Adrenal gland (tissue), 12 donors: Measurements from ENCODE around the gene TM7SF3. TPM values are rescaled to one million over a fixed set of nuclear protein-coding genes. Genes with fewer than 3 reads are reported as not detected.
"Not testable (repeated sequence)": the region's sequence is repeated elsewhere in the genome, so short reads cannot be mapped to it uniquely, and the experiment has no call there.

ENCODE experiments used
- DNase-seq, 7 donors: peaks; one replicate each; pipeline ENCODE4 v3.0.0-alpha.2; 2019 to 2020
- H3K27ac ChIP-seq, 5 donors: fragments of 200-600 bp; sonication (generic) in 4 of 5; 1 replicate in 3 of 5; 2 replicates in 2 of 5; pipeline versions ENCODE4 v1.5.1 to v1.8.0; 2016 to 2020; ENCODE audit warnings: mild to moderate bottlenecking in 1 of 5
- H3K27me3 ChIP-seq: fragments of 200-600 bp; 2 replicates; pipeline ENCODE4 v1.8.0; 2021
- H3K36me3 ChIP-seq, 2 donors: fragments of 200-600 bp; replicated peaks in 1 of 2; 1 replicate in 1 of 2; 2 replicates in 1 of 2; pipeline versions ENCODE4 v1.5.1 to v1.8.0; 2018 to 2022
- H3K4me1 ChIP-seq, 2 donors: fragments of 200-600 bp; replicated peaks in 1 of 2; 1 replicate in 1 of 2; 2 replicates in 1 of 2; pipeline versions ENCODE4 v1.5.1 to v1.8.0; 2018 to 2021
- H3K4me3 ChIP-seq, 4 donors: fragments of 200-600 bp; sonication (generic) in 3 of 4; one replicate each; pipeline ENCODE4 v1.5.1; 2016 to 2018
- H3K9me3 ChIP-seq, 3 donors: fragments of 200-600 bp; sonication (generic) in 1 of 3; replicated peaks in 1 of 3; 1 replicate in 2 of 3; 2 replicates in 1 of 3; pipeline versions ENCODE4 v1.5.1 to v1.8.0; 2016 to 2021
- POLR2A ChIP-seq, 2 donors: fragments of 450-650 bp; IDR thresholded peaks; one replicate each; pipeline ENCODE4 v1.6.1; 2017; ENCODE audit warnings: antibody characterized with exemption in 2 of 2, mild to moderate bottlenecking in 2 of 2, moderate library complexity in 1 of 2
- WGBS, 4 donors: extraction: QIAGEN DNeasy Blood & Tissue Kit in 2 of 4; methylation state at CpG; one replicate each; pipeline versions ENCODE4 v1.1.5 to v1.1.7; 2013 to 2017; 5-methylcytosine and 5-hydroxymethylcytosine counted together
- intact Hi-C, 2 donors: fragments of 100-400 bp; cut with DNase I; formaldehyde crosslinking; loops; one replicate each; pipeline versions ENCODE4 v1.14.1 to v1.15.0; 2022 to 2023
- polyA plus RNA-seq, 3 donors: library from polyadenylated mRNA; stranded (reverse); fragments of 200-250 nt in 2 of 3; fragments of 350-450 nt in 1 of 3; fragmentation: Illumina TruSeq in 1 of 3; extraction: RNeasy Lipid Tissue Mini Kit (QIAGEN cat#74804) in 1 of 3; gene quantifications; one replicate each; pipeline ENCODE4 v1.2.3, GENCODE V29; 2013 to 2014
- total RNA-seq, 9 donors: library from RNA; depleted of rRNA in 4 of 9; stranded (reverse); fragments of >200 nt in 4 of 9; fragments of 120-200 nt in 1 of 9; fragmentation: NEBNext Ultra II Directional in 1 of 9; extraction: Animal tissue kit (Norgen Biotek cat#: 25700) in 1 of 9; gene quantifications; one replicate each; pipeline versions ENCODE4 v1.1.0 to v1.2.4, GENCODE V29; 2013 to 2023
- TF ChIP-seq, protein P1 (sequence below), 6 experiments: fragments of 450-650 bp in 4 of 6; fragments of 200-600 bp in 2 of 6; sonication (generic) in 1 of 6; IDR thresholded peaks; 1 replicate in 5 of 6; 2 replicates in 1 of 6; pipeline versions ENCODE4 v1.5.1 to v1.8.0; 2016 to 2021; ENCODE audit warnings: antibody characterized with exemption in 6 of 6, mild to moderate bottlenecking in 2 of 6, moderate library complexity in 1 of 6
- donor health status: healthy with polysubstance abuse.
- donor health status: Bipolar disorder and iron deficiency.
- donor health status: DM: yes; HTN: yes; CAD: no.
- donor health status: DM: no; HTN: no; CAD: no.
- donor health status: DM: no; HTN: no; CAD: no.
- donor health status: DM: yes; HTN: yes; CAD: no.

Gene TM7SF3
- total and polyA plus RNA-seq, 12 donors: 12.3 to 197 (median 68.1) TPM

DNA sequence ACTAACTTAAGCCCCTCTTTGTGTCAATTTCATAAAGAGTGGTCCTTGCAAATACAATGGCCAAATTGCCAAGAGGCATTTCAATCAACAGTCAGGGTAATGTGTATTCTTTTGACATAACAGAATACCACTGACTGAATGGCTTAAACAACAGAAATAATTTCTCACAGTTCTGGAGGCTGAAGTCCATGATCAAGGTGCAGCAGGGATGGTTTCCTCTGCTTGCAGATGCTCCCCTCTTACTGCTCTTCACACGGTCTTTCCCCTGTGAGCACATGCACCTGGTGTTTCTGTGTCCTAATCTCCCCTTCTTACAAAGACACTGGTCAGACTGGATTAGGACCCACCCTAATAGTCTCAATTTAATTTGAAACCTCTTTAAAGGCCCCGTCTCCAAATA is 44.0 kb downstream of the TM7SF3 start:
- peaks cover 0 to 32% of the 10 kb centered on the region in 2 donors for H3K36me3 ChIP-seq

GRCh38 chr12:26966842-26967241 is 47.3 kb downstream of the TM7SF3 start:
- DNase-seq: no peak
- intact Hi-C loops: no loop called here
- Histone ChIP-seq H3K27me3 (no peaks in the 10 kb centered on the region), H3K9me3 (no peaks in the 10 kb centered on the region), H3K36me3 (peaks cover 0 to 36% of the 10 kb centered on the region in 2 donors), H3K4me3 (no peak overlapping the region), H3K27ac (no peak overlapping the region), H3K4me1 (no peaks in the 10 kb centered on the region)
- WGBS, 4 donors: 86 to 96% (median 91%) methylated on average over 3 of the region's 3 CpGs
- TF ChIP-seq, protein P1, sequence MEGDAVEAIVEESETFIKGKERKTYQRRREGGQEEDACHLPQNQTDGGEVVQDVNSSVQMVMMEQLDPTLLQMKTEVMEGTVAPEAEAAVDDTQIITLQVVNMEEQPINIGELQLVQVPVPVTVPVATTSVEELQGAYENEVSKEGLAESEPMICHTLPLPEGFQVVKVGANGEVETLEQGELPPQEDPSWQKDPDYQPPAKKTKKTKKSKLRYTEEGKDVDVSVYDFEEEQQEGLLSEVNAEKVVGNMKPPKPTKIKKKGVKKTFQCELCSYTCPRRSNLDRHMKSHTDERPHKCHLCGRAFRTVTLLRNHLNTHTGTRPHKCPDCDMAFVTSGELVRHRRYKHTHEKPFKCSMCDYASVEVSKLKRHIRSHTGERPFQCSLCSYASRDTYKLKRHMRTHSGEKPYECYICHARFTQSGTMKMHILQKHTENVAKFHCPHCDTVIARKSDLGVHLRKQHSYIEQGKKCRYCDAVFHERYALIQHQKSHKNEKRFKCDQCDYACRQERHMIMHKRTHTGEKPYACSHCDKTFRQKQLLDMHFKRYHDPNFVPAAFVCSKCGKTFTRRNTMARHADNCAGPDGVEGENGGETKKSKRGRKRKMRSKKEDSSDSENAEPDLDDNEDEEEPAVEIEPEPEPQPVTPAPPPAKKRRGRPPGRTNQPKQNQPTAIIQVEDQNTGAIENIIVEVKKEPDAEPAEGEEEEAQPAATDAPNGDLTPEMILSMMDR (IDR thresholded peaks at IDR 0.05): no peak
- no peak for TF ChIP-seq POLR2A (IDR thresholded peaks at IDR 0.05)

More for the DNA sequence above, 44.0 kb downstream of the TM7SF3 start:
- intact Hi-C loops: no loop called here
- Histone ChIP-seq H3K4me1 (no peaks in the 10 kb centered on the region), H3K27me3 (no peaks in the 10 kb centered on the region), H3K9me3 (no peaks in the 10 kb centered on the region), H3K27ac (no peak overlapping the region), H3K4me3 (no peak overlapping the region)
- WGBS, 4 donors: 98 to 100% (median 99%) methylated on average over 2 of the region's 2 CpGs
- no peak for DNase-seq
- TF ChIP-seq POLR2A (IDR thresholded peaks at IDR 0.05): no peak
- TF ChIP-seq, protein P1 (IDR thresholded peaks at IDR 0.05): no peak

GRCh38 chr12:26963413-26963812 is 50.8 kb downstream of the TM7SF3 start:
- WGBS, 4 donors: 80 to 100% (median 95%) methylated on average over 1 of the region's 1 CpG
- H3K9me3 ChIP-seq: no peaks in the 10 kb centered on the region
- H3K27me3 ChIP-seq: no peaks in the 10 kb centered on the region
- peaks cover 0 to 50% of the 10 kb centered on the region in 2 donors for H3K36me3 ChIP-seq
- intact Hi-C loops: no loop called here
- no peak overlapping the region for H3K27ac ChIP-seq
- H3K4me1 ChIP-seq: no peaks in the 10 kb centered on the region
- no peak for DNase-seq
- TF ChIP-seq, protein P1 (IDR thresholded peaks at IDR 0.05): no peak
- no peak for TF ChIP-seq POLR2A (IDR thresholded peaks at IDR 0.05)
- H3K4me3 ChIP-seq: no peak overlapping the region

DNA sequence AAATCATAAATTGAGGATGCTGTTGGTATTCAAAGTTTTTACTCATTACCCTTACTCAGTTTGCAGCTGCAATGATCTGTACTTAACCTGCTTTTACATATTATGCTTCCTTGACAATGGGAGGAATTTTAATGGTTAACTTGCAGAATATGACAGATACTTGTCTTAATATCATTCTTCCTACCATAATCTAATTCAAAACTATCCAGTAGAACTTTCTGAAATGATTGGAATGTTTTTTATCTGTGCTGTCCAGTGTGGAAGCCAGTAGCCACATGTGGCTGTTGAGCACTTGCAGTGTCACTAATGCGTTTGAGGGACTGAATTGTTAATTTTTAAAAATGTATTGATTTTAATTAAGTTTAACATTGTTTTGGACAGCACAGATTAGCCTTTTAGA is 52.4 kb downstream of the TM7SF3 start:
- no peak overlapping the region for H3K4me3 ChIP-seq
- WGBS, 4 donors: 80 to 90% (median 89%) methylated on average over 1 of the region's 1 CpG
- intact Hi-C loops: no loop called here
- no peak for DNase-seq
- peaks cover 0 to 61% of the 10 kb centered on the region in 2 donors for H3K36me3 ChIP-seq
- H3K27me3 ChIP-seq: no peaks in the 10 kb centered on the region
- H3K4me1 ChIP-seq: no peaks in the 10 kb centered on the region
- H3K9me3 ChIP-seq: no peaks in the 10 kb centered on the region
- no peak for TF ChIP-seq POLR2A (IDR thresholded peaks at IDR 0.05)
- TF ChIP-seq, protein P1 (IDR thresholded peaks at IDR 0.05): no peak
- H3K27ac ChIP-seq: no peak overlapping the region

- H3K4me1 ChIP-seq, H3K4me3 ChIP-seq, H3K27ac ChIP-seq, H3K27me3 ChIP-seq, DNase-seq, H3K9me3 ChIP-seq, intact Hi-C loops: not testable (repeated sequence)
- 93 to 96% (median 95%) methylated on average over 7 of the region's 7 CpGs for WGBS, 4 donors
- peaks cover 0 to 61% of the 10 kb centered on the region in 2 donors for H3K36me3 ChIP-seq
Measured at GRCh38 chr12:26961391-26961790, 52.8 kb downstream of the TM7SF3 start.
